ENCODE measurements around the gene MRPL22.

DNA sequence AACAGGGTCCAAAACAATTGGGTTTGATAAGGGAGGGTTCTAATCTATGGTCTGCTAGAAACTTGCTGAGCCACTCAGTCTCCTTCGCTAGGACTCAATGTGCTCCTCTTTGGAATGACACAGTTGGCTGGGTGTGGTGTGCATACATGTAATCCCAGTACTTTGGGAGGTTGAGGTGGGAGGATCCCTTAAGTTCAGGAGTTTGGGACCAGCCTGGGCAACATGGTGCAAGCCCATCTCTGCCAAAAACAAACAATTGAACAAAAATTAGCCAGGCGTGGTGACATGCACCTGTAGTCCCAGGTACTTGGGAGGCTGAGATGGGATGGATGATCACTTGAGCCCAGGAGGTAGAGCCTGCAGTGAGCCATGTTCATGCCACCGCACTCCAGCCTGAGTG is 70.0 kb downstream of the MRPL22 start:
- TF ChIP-seq EZH2 (IDR thresholded peaks at IDR 0.05; ENCODE audit: insufficient read depth, poor library complexity, severe bottlenecking), result no peak
- TF ChIP-seq EZH2phosphoT487 (IDR thresholded peaks at IDR 0.05; ENCODE audit: insufficient read depth, low read depth), result no peak

Measured in GM23248 (cell line).